ENCODE results near the gene PYGO2. TPM values are rescaled to one million over a fixed set of nuclear protein-coding genes. Genes with fewer than 3 reads are reported as not detected.
A peak's percentile ranks its signal among the peaks of the same experiment; 100 is the strongest.

PYGO2 gene
- total and polyA plus RNA-seq, 4 donors = 12.7 to 34.3 (median 28.2) TPM

- peaks cover 47% of the 10 kb centered on the region for H3K36me3 ChIP-seq (ENCODE audit: control insufficient read depth, insufficient read depth, low read length)
- no peaks in the 10 kb centered on the region for H3K9me3 ChIP-seq (ENCODE audit: control insufficient read depth, insufficient read depth, low read length)
- peaks cover 49% of the 10 kb centered on the region for H3K4me1 ChIP-seq (ENCODE audit: control insufficient read depth, insufficient read depth, low read length)
- 100% methylated on average over 3 of the region's 5 CpGs for WGBS (ENCODE audit: insufficient coverage)
- no peak overlapping the region for H3K4me3 ChIP-seq (ENCODE audit: low read depth, low read length)
- no peak for DNase-seq (ENCODE audit: low read depth in 4 of 6, low spot score in 6 of 6)
- no peaks in the 10 kb centered on the region for H3K27me3 ChIP-seq (ENCODE audit: control insufficient read depth, insufficient read depth, low read length)
- H3K27ac ChIP-seq (ENCODE audit: low read depth, low read length) = no peak overlapping the region
Observed at GRCh38 chr1:154967331-154967950, 5.9 kb upstream of the PYGO2 start.

DNA sequence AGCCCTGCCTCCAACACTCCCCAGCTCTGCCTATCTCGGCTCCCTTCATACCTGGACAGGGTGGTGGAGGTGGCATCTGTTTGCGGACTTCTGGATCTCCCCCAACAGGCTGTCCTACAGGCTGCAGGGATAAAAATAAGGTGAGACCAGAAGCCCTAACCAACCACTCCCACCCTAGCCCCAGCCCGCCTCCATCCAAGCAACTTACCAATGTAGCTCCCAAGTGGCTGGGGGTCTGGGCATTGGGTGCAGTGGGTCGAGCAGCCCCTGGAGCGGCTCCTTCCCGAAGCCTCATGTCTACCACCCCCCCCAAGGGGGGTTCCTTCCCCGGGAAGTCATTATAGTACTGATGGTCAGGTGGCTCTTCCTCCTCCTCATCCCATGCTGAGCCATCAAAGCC, 4.5 kb upstream of the PYGO2 start:
- DNase-seq (ENCODE audit: low read depth in 4 of 6, low spot score in 6 of 6) = no peak
- peaks cover 45% of the 10 kb centered on the region for H3K4me1 ChIP-seq (ENCODE audit: control insufficient read depth, insufficient read depth, low read length)
- no peak overlapping the region for H3K27ac ChIP-seq (ENCODE audit: low read depth, low read length)
- peaks cover 47% of the 10 kb centered on the region for H3K36me3 ChIP-seq (ENCODE audit: control insufficient read depth, insufficient read depth, low read length)
- no peaks in the 10 kb centered on the region for H3K9me3 ChIP-seq (ENCODE audit: control insufficient read depth, insufficient read depth, low read length)
- no CpG with 5 or more reads among the region's 7 CpGs for WGBS (ENCODE audit: insufficient coverage)
- no peak overlapping the region for H3K4me3 ChIP-seq (ENCODE audit: low read depth, low read length)
- no peaks in the 10 kb centered on the region for H3K27me3 ChIP-seq (ENCODE audit: control insufficient read depth, insufficient read depth, low read length)

DNA sequence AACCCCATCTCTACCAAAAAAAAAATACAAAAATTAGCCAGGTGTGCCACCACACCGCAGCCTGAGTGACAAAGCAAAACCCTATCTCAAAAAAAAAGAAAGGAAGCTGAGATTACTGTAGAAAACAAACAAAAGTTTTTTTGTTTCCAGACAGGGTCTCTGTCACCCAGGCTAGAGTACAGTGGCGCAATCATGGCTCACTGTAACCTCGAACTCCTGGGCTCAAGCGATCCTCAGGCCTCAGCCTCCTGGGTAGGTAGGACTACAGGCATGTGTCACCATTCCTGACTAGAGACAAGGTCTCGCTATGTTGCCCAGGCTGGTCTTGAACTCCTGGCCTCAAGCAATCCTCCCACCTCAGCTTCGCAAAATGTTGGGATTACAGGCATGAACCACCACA, 2.8 kb upstream of the PYGO2 start:
- Histone ChIP-seq H3K4me1 (ENCODE audit: control insufficient read depth, insufficient read depth, low read length) (peaks cover 32% of the 10 kb centered on the region), H3K9me3 (ENCODE audit: control insufficient read depth, insufficient read depth, low read length) (no peaks in the 10 kb centered on the region), H3K27ac (ENCODE audit: low read depth, low read length) (no peak overlapping the region), H3K36me3 (ENCODE audit: control insufficient read depth, insufficient read depth, low read length) (peaks cover 53% of the 10 kb centered on the region), H3K4me3 (ENCODE audit: low read depth, low read length) (no peak overlapping the region), H3K27me3 (ENCODE audit: control insufficient read depth, insufficient read depth, low read length) (no peaks in the 10 kb centered on the region)
- DNase-seq (ENCODE audit: low read depth in 4 of 6, low spot score in 6 of 6) = no peak
- 96% methylated on average over 4 of the region's 6 CpGs for WGBS (ENCODE audit: insufficient coverage)

DNA sequence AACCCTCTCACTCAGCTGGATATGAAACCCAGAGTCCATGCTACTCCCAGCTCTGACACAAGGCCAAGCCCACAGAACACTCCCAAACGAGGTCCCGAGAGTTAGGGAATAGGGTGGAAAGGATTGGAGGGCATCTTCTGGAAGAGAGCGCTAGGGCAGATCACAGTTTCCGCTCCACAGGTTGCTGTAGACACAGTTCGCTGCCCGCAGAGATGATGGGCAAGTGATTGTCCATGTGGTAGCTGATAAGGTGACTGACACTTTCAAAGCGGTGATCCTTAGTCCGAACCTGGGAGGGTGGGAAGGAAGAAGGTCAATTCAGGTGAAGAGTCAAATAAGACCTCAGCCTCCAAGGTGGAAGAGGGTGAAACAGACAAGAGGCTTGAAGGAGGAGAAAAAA, 2.1 kb upstream of the PYGO2 start:
- no peak overlapping the region for H3K4me3 ChIP-seq (ENCODE audit: low read depth, low read length)
- H3K27me3 ChIP-seq (ENCODE audit: control insufficient read depth, insufficient read depth, low read length) = no peaks in the 10 kb centered on the region
- H3K9me3 ChIP-seq (ENCODE audit: control insufficient read depth, insufficient read depth, low read length) = no peaks in the 10 kb centered on the region
- no peak overlapping the region for H3K27ac ChIP-seq (ENCODE audit: low read depth, low read length)
- peaks cover 32% of the 10 kb centered on the region for H3K4me1 ChIP-seq (ENCODE audit: control insufficient read depth, insufficient read depth, low read length)
- 97% methylated on average over 6 of the region's 8 CpGs for WGBS (ENCODE audit: insufficient coverage)
- peaks cover 58% of the 10 kb centered on the region for H3K36me3 ChIP-seq (ENCODE audit: control insufficient read depth, insufficient read depth, low read length)
- no peak for DNase-seq (ENCODE audit: low read depth in 4 of 6, low spot score in 6 of 6)

- Histone ChIP-seq H3K4me3 (ENCODE audit: low read depth, low read length) (no peak overlapping the region), H3K27ac (ENCODE audit: low read depth, low read length) (no peak overlapping the region), H3K27me3 (ENCODE audit: control insufficient read depth, insufficient read depth, low read length) (no peaks in the 10 kb centered on the region), H3K9me3 (ENCODE audit: control insufficient read depth, insufficient read depth, low read length) (no peaks in the 10 kb centered on the region), H3K36me3 (ENCODE audit: control insufficient read depth, insufficient read depth, low read length) (peaks cover 59% of the 10 kb centered on the region), H3K4me1 (ENCODE audit: control insufficient read depth, insufficient read depth, low read length) (peaks cover 34% of the 10 kb centered on the region)
- 63% methylated on average over 6 of the region's 6 CpGs for WGBS (ENCODE audit: insufficient coverage)
- DNase-seq (ENCODE audit: low read depth in 4 of 6, low spot score in 6 of 6) = no peak
Observed at GRCh38 chr1:154962795-154963330, 1.3 kb upstream of the PYGO2 start.

- WGBS (ENCODE audit: insufficient coverage) = 8% methylated on average over 19 of the region's 25 CpGs
- H3K4me3 ChIP-seq (ENCODE audit: low read depth, low read length) = peak overlapping the region; percentile 91
- peak in 1 of 6 donors; percentile 61 for DNase-seq (ENCODE audit: low read depth in 4 of 6, low spot score in 6 of 6)
- peaks cover 36% of the 10 kb centered on the region for H3K4me1 ChIP-seq (ENCODE audit: control insufficient read depth, insufficient read depth, low read length)
- peak overlapping the region; percentile 96 for H3K27ac ChIP-seq (ENCODE audit: low read depth, low read length)
- peaks cover 53% of the 10 kb centered on the region for H3K36me3 ChIP-seq (ENCODE audit: control insufficient read depth, insufficient read depth, low read length)
- no peaks in the 10 kb centered on the region for H3K9me3 ChIP-seq (ENCODE audit: control insufficient read depth, insufficient read depth, low read length)
- no peaks in the 10 kb centered on the region for H3K27me3 ChIP-seq (ENCODE audit: control insufficient read depth, insufficient read depth, low read length)
Observed at GRCh38 chr1:154962156-154962749, 671 bp upstream of the PYGO2 start.

DNA sequence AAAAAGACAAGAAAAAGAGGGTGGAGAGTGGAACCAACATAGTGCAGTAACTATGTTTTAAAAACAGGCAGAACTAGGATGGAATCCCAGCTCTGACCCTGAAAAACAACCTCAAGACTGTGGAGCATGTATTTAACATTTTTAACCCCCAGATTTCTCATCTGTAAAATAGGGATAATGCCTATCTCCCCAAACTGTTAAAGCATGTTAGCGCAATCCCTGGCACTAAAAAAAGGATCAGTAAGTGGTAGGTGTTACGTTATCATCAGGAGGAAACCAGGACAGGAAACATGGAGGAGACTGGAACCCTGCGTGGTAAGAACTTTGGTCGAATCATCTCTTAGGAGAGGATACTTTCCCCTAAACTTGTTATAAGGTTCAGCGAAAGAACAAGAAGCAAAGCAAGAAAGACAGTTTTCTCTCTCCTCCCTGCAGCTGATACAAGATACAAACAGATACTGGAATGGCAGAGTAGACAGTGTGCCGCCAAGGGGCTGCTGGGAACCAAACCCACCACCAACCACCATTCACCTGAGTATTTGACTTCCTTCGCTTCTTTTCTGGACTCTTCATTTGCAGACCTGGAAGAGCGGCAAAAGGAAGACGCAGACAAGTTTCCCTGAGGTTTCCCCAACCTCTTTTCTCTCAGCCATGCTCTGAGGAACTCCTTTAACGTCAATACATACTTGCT, 991 bp downstream of the PYGO2 start:
- Histone ChIP-seq H3K4me3 (ENCODE audit: low read depth, low read length) (peak overlapping the region; percentile 91), H3K27me3 (ENCODE audit: control insufficient read depth, insufficient read depth, low read length) (no peaks in the 10 kb centered on the region), H3K4me1 (ENCODE audit: control insufficient read depth, insufficient read depth, low read length) (peaks cover 47% of the 10 kb centered on the region), H3K36me3 (ENCODE audit: control insufficient read depth, insufficient read depth, low read length) (peaks cover 39% of the 10 kb centered on the region), H3K27ac (ENCODE audit: low read depth, low read length) (no peak overlapping the region), H3K9me3 (ENCODE audit: control insufficient read depth, insufficient read depth, low read length) (no peaks in the 10 kb centered on the region)
- WGBS (ENCODE audit: insufficient coverage) = 42% methylated on average over 3 of the region's 10 CpGs
- DNase-seq (ENCODE audit: low read depth in 4 of 6, low spot score in 6 of 6) = no peak

DNA sequence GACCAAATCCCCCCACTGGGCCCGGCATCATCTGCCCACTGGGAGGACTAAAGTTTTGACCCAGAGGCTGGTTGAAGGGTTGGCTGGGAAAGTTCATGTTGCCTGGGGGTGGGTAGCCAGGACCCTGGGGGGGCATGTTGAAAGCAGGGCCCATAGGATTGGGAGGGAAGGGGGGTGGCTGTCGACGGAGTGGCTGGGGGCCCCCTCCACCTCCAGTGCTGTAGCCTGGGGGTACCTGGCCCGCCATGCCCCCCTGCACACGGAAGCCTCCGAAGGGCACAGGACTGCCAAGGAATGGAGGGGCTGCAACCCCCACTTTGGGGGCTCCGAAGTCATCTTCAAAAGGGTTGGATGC, 2.2 kb downstream of the PYGO2 start:
- DNase-seq (ENCODE audit: low read depth in 4 of 6, low spot score in 6 of 6) = no peak
- 99% methylated on average over 7 of the region's 7 CpGs for WGBS (ENCODE audit: insufficient coverage)
- H3K27me3 ChIP-seq (ENCODE audit: control insufficient read depth, insufficient read depth, low read length) = no peaks in the 10 kb centered on the region

GRCh38 chr1:154958681-154959425, 2.7 kb downstream of the PYGO2 start:
- H3K27ac ChIP-seq (ENCODE audit: low read depth, low read length) = no peak overlapping the region
- H3K4me1 ChIP-seq (ENCODE audit: control insufficient read depth, insufficient read depth, low read length) = peaks cover 62% of the 10 kb centered on the region
- 94% methylated on average over 13 of the region's 16 CpGs for WGBS (ENCODE audit: insufficient coverage)

More for the DNA sequence above, 2.2 kb downstream of the PYGO2 start:
- Histone ChIP-seq H3K9me3 (ENCODE audit: control insufficient read depth, insufficient read depth, low read length) (no peaks in the 10 kb centered on the region), H3K4me3 (ENCODE audit: low read depth, low read length) (no peak overlapping the region), H3K27ac (ENCODE audit: low read depth, low read length) (no peak overlapping the region), H3K36me3 (ENCODE audit: control insufficient read depth, insufficient read depth, low read length) (peaks cover 31% of the 10 kb centered on the region), H3K4me1 (ENCODE audit: control insufficient read depth, insufficient read depth, low read length) (peaks cover 56% of the 10 kb centered on the region)

More at GRCh38 chr1:154958681-154959425, 2.7 kb downstream of the PYGO2 start:
- no peaks in the 10 kb centered on the region for H3K9me3 ChIP-seq (ENCODE audit: control insufficient read depth, insufficient read depth, low read length)
- H3K36me3 ChIP-seq (ENCODE audit: control insufficient read depth, insufficient read depth, low read length) = peaks cover 28% of the 10 kb centered on the region
- no peak for DNase-seq (ENCODE audit: low read depth in 4 of 6, low spot score in 6 of 6)
- no peak overlapping the region for H3K4me3 ChIP-seq (ENCODE audit: low read depth, low read length)
- no peaks in the 10 kb centered on the region for H3K27me3 ChIP-seq (ENCODE audit: control insufficient read depth, insufficient read depth, low read length)
